Neuronal stem cell (in vitro differentiated cells): ENCODE measurements around the gene CMTM1.

ENCODE experiments used
- DNase-seq: peaks from one replicate; pipeline ENCODE4 v3.0.0-alpha.2; 2013; ENCODE audit warnings: low spot score
- H2AFZ ChIP-seq: one replicate; pipeline ENCODE4 v1.6.1; 2013; ENCODE audit warnings: mild to moderate bottlenecking, low read length, inconsistent platforms
- H2AK5ac ChIP-seq: 2 replicates; pipeline ENCODE4 v1.6.1; 2013; ENCODE audit warnings: low read depth, mild to moderate bottlenecking, inconsistent platforms, low read length, moderate library complexity, mixed read lengths
- H2BK120ac ChIP-seq: 2 replicates; pipeline ENCODE4 v1.6.1; 2013; ENCODE audit warnings: low read depth, mild to moderate bottlenecking, inconsistent platforms, low read length, moderate library complexity, mixed read lengths
- H2BK12ac ChIP-seq: one replicate; pipeline ENCODE4 v1.6.1; 2013; ENCODE audit warnings: low read length, inconsistent platforms
- H2BK15ac ChIP-seq: 2 replicates; pipeline ENCODE4 v1.6.1; 2013; ENCODE audit warnings: mild to moderate bottlenecking, low read length, inconsistent platforms, mixed read lengths
- H2BK5ac ChIP-seq: one replicate; pipeline ENCODE4 v1.6.1; 2013; ENCODE audit warnings: inconsistent platforms, mild to moderate bottlenecking, low read length, moderate library complexity
- H3K14ac ChIP-seq: one replicate; pipeline ENCODE4 v1.6.1; 2013; ENCODE audit warnings: low read length, inconsistent platforms
- H3K18ac ChIP-seq: 2 replicates; pipeline ENCODE4 v1.6.1; 2013; ENCODE audit warnings: low read length, inconsistent platforms
- H3K23ac ChIP-seq: 2 replicates; pipeline ENCODE4 v1.6.1; 2013; ENCODE audit warnings: low read depth, mild to moderate bottlenecking, mixed read lengths, low read length, inconsistent platforms; ENCODE audit not compliant: poor library complexity
- H3K27ac ChIP-seq: replicated peaks from 3 replicates; pipeline ENCODE4 v1.5.1; 2013; ENCODE audit warnings: low read length, inconsistent platforms
- H3K27me3 ChIP-seq, 3 experiments: 2 replicates each; pipeline ENCODE4 v1.6.1; 2013; ENCODE audit warnings: low read length in 3 of 3, mild to moderate bottlenecking in 2 of 3, inconsistent platforms in 1 of 3, low read depth in 1 of 3, mixed read lengths in 1 of 3, moderate library complexity in 1 of 3; ENCODE audit not compliant: control insufficient read depth in 3 of 3, insufficient read depth in 3 of 3
- H3K36me3 ChIP-seq, 2 donors: replicated peaks in 1 of 2; 2 replicates each; pipeline ENCODE4 v1.6.1; 2013; ENCODE audit warnings: low read length in 2 of 2; ENCODE audit not compliant: control insufficient read depth in 2 of 2, insufficient read depth in 2 of 2
- H3K4ac ChIP-seq: 2 replicates; pipeline ENCODE4 v1.6.1; 2013; ENCODE audit warnings: inconsistent platforms, mild to moderate bottlenecking, low read length, moderate library complexity
- H3K4me1 ChIP-seq, 2 donors: 1 replicate in 1 of 2; 2 replicates in 1 of 2; pipeline ENCODE4 v1.6.1; 2013; ENCODE audit warnings: low read length in 2 of 2, low read depth in 1 of 2; ENCODE audit not compliant: control insufficient read depth in 2 of 2, insufficient read depth in 1 of 2
- H3K4me2 ChIP-seq: one replicate; pipeline ENCODE4 v1.6.1; 2013; ENCODE audit warnings: mild to moderate bottlenecking, low read length, inconsistent platforms; ENCODE audit not compliant: insufficient read depth, poor library complexity, severe bottlenecking
- H3K4me3 ChIP-seq, 2 donors: 2 replicates each; pipeline ENCODE4 v1.5.1; 2013; ENCODE audit warnings: low read length in 2 of 2, mild to moderate bottlenecking in 2 of 2, inconsistent platforms in 1 of 2, moderate library complexity in 1 of 2
- H3K79me1 ChIP-seq: one replicate; pipeline ENCODE4 v1.6.1; 2013; ENCODE audit warnings: low read depth, mild to moderate bottlenecking, inconsistent platforms, low read length, moderate library complexity
- H3K9ac ChIP-seq: one replicate; pipeline ENCODE4 v1.6.1; 2013; ENCODE audit warnings: mild to moderate bottlenecking, low read depth, low read length, inconsistent platforms; ENCODE audit not compliant: poor library complexity
- H3K9me3 ChIP-seq, 2 donors: replicated peaks in 1 of 2; 2 replicates each; pipeline versions ENCODE3 to v1.6.1; 2013; ENCODE audit warnings: low read length in 2 of 2, mild to moderate bottlenecking in 2 of 2, inconsistent platforms in 1 of 2, low read depth in 1 of 2, mixed read lengths in 1 of 2, moderate library complexity in 1 of 2; ENCODE audit not compliant: control insufficient read depth in 2 of 2, insufficient read depth in 1 of 2
- H4K8ac ChIP-seq: one replicate; pipeline ENCODE4 v1.6.1; 2013; ENCODE audit warnings: low read depth, mild to moderate bottlenecking, inconsistent platforms, low read length, moderate library complexity
- H4K91ac ChIP-seq: one replicate; pipeline ENCODE4 v1.6.1; 2013; ENCODE audit warnings: low read length, low read depth, mild to moderate bottlenecking, inconsistent platforms; ENCODE audit not compliant: poor library complexity
- WGBS, 2 donors: extraction: QIAGEN DNeasy Blood & Tissue Kit; methylation state at CpG; one replicate each; pipeline ENCODE4 v1.1.7; 2013; ENCODE audit warnings: missing lambda C conversion rate in 2 of 2, mixed read lengths in 1 of 2; ENCODE audit not compliant: insufficient read length in 2 of 2, insufficient replicate concordance in 1 of 2; ENCODE audit errors: extremely low coverage in 2 of 2; 5-methylcytosine and 5-hydroxymethylcytosine counted together

Gene CMTM1

GRCh38 chr16:66605979-66606751, 39.9 kb downstream of the CMTM1 start:
- Histone ChIP-seq H3K14ac (no peak overlapping the region), H2BK120ac (peak overlapping the region; percentile 66), H4K91ac (no peak overlapping the region), H2BK15ac (no peak overlapping the region), H3K4me2 (peak overlapping the region; percentile 92), H3K4me3 (peak overlapping the region; percentile 48 to 80), H3K4ac (no peak overlapping the region), H3K27ac (no peak overlapping the region), H3K9ac (peak overlapping the region; percentile 94), H3K18ac (peak overlapping the region; percentile 94), H2BK5ac (peak overlapping the region; percentile 2), H3K4me1 (peaks cover 12 to 20% of the 10 kb centered on the region in 2 donors), H2BK12ac (no peak overlapping the region), H3K36me3 (peaks cover 26 to 46% of the 10 kb centered on the region in 2 donors), H2AFZ (no peak overlapping the region), H2AK5ac (peak overlapping the region; percentile 100), H3K23ac (peak overlapping the region; percentile 89), H3K27me3 (no peaks in the 10 kb centered on the region), H4K8ac (no peak overlapping the region), H3K79me1 (peaks cover 28% of the 10 kb centered on the region), H3K9me3 (no peaks in the 10 kb centered on the region)
- WGBS, 2 donors, result no CpG with 5 or more reads among the region's 10 CpGs
- no peak for DNase-seq

DNA sequence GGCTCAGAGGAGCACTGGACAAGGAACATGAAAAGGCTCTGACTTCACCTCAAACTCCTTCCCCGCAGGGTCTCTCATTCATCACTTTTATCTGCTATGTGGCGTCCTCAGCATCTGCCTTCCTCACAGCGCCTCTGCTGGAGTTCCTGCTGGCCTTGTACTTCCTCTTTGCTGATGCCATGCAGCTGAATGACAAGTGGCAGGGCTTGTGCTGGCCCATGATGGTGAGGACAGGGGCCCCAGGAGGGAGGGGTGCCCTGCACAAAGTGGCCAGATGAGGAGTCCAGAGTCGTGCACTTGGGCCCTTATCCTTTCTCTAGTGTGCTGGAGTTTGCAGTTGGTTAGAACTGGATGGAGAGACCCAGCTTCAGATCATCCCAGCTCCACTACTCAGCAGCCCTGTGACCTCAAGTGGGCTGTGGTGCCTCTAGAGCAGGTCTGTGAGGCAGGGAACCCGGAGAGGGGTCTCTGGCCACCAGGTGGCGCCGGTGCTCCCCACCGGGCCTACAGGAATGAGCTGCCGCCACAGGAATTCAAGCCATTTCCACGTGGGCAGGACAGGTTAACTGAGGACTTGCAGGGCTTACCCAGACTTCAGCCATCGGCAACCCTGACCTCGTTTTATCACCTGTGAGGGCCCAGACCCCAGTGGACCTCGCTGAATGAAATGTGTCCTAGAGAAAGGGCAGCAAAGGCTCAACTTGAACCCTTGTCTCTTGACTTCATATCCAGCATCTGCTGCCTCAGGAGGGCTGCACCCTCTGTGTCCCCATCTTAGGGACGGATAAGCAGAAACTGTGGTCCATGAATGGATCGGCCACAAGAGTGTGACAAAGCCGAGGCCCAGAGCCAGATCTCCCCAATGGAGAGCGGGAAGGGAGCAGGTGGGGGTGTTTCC, 42.3 kb downstream of the CMTM1 start:
- no peak overlapping the region for H3K4ac ChIP-seq
- no peak overlapping the region for H2AFZ ChIP-seq
- peaks cover 12 to 20% of the 10 kb centered on the region in 2 donors for H3K4me1 ChIP-seq
- H2AK5ac ChIP-seq, result peak overlapping the region; percentile 49
- no CpG with 5 or more reads among the region's 17 CpGs for WGBS, 2 donors
- no peak overlapping the region for H3K9ac ChIP-seq
- peaks cover 45 to 69% of the 10 kb centered on the region in 2 donors for H3K36me3 ChIP-seq
- no peak overlapping the region for H3K4me2 ChIP-seq
- H3K18ac ChIP-seq, result peak overlapping the region; percentile 59
- no peak overlapping the region for H2BK5ac ChIP-seq
- peaks cover 28% of the 10 kb centered on the region for H3K79me1 ChIP-seq
- no peak overlapping the region for H2BK120ac ChIP-seq
- H4K91ac ChIP-seq, result no peak overlapping the region
- no peak overlapping the region for H3K14ac ChIP-seq
- peaks cover 8 to 10% of the 10 kb centered on the region in 2 donors for H3K9me3 ChIP-seq
- no peak overlapping the region for H4K8ac ChIP-seq
- no peak overlapping the region for H2BK12ac ChIP-seq
- H3K27me3 ChIP-seq, result no peaks in the 10 kb centered on the region
- H3K23ac ChIP-seq, result no peak overlapping the region
- peak overlapping the region; percentile 43 for H3K27ac ChIP-seq
- H3K4me3 ChIP-seq, result no peak overlapping the region
- H2BK15ac ChIP-seq, result peak overlapping the region; percentile 72
- peak; percentile 74 for DNase-seq

GRCh38 chr16:66609139-66609510, 42.9 kb downstream of the CMTM1 start:
- Histone ChIP-seq H3K23ac (no peak overlapping the region), H3K4me1 (peaks cover 12 to 16% of the 10 kb centered on the region in 2 donors), H3K9ac (no peak overlapping the region), H3K18ac (peak overlapping the region; percentile 48), H2BK120ac (no peak overlapping the region), H2AK5ac (peak overlapping the region; percentile 49), H3K14ac (no peak overlapping the region), H2BK12ac (no peak overlapping the region), H2BK15ac (peak overlapping the region; percentile 72), H3K27ac (no peak overlapping the region), H3K4me2 (no peak overlapping the region), H4K8ac (no peak overlapping the region), H3K4me3 (no peak overlapping the region), H3K27me3 (no peaks in the 10 kb centered on the region), H3K9me3 (peaks cover 8 to 15% of the 10 kb centered on the region in 2 donors), H2AFZ (no peak overlapping the region), H2BK5ac (no peak overlapping the region), H3K79me1 (peaks cover 28% of the 10 kb centered on the region), H3K36me3 (peaks cover 49 to 76% of the 10 kb centered on the region in 2 donors), H3K4ac (no peak overlapping the region), H4K91ac (no peak overlapping the region)
- DNase-seq, result no peak
- no CpG with 5 or more reads among the region's 12 CpGs for WGBS, 2 donors
